Dedifferentiated amniotic fluid mesenchymal stem cell (primary cell): ENCODE measurements around the gene RDH8.
"Not testable (repeated sequence)": the region's sequence is repeated elsewhere in the genome, so short reads cannot be mapped to it uniquely, and the experiment has no call there.

ENCODE experiments used
- DNase-seq: peaks from one replicate; pipeline ENCODE4 v3.0.0-alpha.2; 2016; ENCODE audit errors: extremely low spot score

RDH8 gene

DNA sequence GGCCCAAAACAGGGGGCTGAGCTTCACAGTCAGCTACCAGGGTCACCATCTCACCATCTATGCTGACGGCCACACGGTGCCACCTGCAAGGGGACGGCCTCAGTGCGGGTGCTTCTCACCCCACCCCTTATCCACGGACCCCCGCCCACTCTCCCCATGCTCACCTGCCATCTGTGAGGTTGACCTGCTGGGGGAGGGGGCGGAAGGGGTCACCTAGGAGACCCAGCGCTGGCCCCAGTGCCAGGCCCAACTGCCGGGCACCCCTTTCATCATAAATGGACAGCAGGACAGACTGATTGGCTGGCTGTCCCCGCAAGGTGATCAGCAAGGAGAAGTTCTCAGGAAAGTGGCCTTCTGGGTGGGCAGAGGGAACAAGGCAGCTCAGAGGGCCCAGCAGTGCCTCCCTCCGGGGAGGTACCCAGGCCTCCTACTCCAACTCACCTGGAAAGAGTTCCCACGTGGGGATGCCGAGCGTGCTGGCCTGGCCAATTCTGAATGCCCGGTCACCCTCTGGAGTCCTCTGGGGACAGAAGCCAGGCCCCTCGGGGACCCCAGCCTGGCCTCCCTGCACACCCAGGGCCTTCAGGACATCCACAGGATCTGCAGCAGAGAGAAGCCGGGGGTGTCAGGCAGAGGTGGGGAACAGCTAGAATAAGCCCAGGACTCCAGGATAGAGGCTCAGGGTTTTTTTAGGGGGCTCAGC is 7.5 kb upstream of the RDH8 start:
- no peak for DNase-seq

GRCh38 chr19:10006335-10006708 is 7.0 kb upstream of the RDH8 start:
- DNase-seq: no peak

DNA sequence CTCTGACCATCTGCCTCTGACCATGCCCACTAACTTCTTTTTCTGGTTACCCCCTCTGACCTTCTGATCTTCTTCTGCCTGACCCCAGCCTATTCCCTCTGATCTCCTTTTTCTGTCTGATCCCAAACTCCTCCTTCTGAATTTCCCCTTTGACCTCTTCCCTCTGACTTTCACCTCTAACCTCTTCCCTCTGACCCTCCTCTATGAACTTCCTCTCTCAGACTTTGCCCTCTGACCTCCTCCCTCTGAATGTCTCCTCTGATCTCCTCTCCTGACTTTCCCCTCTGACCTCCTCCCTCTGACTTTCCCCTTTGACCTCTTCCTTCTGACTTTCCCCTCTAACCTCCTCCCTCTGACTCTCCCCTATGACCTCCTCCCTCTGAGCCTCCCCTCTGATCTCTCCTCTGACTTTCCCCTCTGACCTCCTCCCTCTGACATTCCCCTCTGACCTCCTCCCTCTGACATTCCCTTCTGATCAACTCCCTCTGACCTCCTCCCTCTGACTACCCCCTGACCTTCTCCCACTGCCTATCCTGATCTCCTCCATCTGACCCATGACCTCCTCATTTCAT is 6.4 kb upstream of the RDH8 start:
- no peak for DNase-seq

DNA sequence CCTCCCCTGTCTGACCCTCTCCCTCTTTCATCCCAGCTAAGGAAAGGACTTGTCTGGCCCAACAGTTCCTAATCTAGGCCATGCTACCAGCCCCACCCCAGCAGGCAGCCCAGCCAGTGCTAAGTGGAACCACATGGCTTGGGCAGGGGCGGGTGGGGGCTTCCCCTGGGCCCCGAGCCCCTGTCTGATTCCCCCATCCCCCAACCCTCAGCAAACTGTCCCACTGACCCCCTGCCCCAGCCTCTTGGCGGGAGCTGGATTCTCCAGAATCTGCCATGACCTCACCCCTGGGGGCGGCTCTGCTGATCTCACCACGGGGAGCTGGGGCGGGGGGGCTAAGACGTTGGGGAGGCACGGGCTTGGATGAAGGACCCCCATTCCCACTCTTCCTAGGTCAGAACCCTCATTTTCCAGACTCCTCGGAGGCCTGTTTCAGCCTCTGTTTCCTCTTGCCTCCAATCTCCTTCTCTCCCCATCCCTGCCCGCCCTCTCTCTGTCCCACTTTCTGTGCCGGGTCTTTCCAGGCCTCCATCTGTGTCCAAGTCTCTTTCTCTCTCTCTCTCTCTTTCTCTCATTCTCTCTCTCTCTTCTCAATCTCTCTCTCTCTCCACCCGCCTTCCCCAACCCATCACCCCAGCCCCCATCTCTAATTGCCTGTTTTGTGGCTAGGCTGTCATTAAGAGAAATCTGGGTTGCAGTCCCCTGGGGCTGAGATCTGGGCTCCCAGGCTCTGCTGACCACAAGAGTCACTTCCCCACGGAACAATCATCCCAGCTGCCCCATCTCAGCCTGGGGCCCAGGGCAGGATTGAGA is 5.7 kb upstream of the RDH8 start:
- DNase-seq: no peak

- DNase-seq: no peak
Measured at GRCh38 chr19:10008184-10008765, 5.0 kb upstream of the RDH8 start.

DNA sequence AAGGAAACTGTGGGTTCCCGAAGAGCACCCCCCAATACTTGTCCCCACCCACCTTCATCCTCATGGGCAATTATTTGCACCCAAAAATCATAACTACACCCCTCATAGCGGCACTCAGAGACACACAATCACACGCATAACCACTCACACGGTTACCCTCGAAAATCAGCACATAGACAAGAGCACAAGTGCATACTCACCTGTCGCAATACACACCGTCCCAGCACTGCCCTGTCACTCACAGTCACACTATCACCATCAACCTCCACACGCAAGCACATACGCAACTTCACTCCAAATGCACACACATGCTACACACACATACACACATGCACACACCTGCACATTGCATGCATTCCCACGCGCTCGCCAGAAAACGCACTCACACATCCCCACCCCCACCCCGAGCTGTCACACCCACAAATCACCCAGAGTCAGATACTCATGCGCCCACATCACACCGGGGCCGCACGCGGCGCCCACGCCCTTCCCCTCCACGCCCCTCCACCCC is 3.5 kb upstream of the RDH8 start:
- no peak for DNase-seq

GRCh38 chr19:10010247-10010691 is 3.0 kb upstream of the RDH8 start, which contains the start of gene COL5A3:
TSS of gene COL5A3 (minus strand) at chr19:10010504. CDS start at chr19:10010385, 119 bp downstream.
- no peak for DNase-seq

DNA sequence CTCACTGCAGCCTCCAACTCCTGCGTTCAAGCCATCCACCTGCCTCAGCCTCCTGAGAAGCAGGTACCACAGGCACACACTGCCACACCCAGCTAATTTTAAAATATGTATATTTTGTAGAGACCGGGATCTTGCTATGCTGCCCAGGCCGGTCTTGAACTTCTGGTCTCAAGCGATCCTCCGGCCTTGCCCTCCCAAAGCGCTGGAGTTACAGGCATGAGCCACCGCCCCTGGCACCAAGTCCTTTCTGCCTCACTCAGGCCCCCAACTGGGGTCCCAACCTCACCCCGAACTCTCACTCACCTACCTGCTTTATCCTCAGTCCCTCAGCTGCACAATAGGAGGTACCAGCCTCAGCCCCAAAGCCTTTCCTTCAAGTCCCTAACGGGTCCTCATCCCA is 2.3 kb upstream of the RDH8 start:
- no peak for DNase-seq

DNA sequence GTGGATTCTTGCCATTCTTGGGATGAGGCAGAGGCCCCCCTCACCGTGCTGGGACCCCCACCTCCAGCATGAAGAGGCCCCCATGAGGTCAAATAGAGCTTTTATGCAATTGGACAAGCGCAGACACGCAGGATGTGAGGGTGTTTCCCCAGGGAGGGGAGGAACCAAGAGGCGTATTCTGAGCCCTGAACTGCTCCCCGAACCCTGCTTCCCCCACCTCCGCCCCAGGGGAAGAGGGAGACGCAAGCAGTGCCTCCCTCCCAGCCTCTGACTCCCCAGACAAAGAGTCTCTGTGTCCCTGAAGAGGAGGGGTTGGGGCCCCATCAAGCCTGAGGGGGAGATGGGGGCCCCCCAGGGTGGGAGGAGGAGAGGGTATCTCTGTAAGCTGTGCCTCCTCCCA is 1.3 kb upstream of the RDH8 start:
- no peak for DNase-seq

- no peak for DNase-seq
Measured at GRCh38 chr19:10013834-10014618, 743 bp downstream of the RDH8 start.

- DNase-seq: no peak
Measured at GRCh38 chr19:10018263-10018662, 5.0 kb downstream of the RDH8 start.

DNA sequence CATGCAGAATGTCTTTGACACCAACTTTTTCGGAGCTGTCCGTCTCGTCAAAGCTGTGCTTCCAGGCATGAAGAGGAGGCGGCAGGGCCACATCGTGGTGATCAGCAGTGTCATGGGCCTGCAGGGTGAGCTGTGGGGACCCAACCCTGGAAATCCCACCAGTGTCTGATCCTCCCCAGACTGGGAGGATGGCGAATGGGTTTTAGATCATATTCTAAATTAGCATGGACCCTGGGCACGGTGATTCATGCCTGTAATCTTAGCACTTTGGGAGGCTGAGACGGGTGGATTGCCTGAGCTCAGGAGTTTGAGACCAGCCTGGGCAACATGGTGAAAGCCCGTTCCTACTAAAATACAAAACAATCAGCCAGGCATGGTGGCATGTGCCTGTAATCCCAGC is 5.5 kb downstream of the RDH8 start:
- DNase-seq: no peak

DNA sequence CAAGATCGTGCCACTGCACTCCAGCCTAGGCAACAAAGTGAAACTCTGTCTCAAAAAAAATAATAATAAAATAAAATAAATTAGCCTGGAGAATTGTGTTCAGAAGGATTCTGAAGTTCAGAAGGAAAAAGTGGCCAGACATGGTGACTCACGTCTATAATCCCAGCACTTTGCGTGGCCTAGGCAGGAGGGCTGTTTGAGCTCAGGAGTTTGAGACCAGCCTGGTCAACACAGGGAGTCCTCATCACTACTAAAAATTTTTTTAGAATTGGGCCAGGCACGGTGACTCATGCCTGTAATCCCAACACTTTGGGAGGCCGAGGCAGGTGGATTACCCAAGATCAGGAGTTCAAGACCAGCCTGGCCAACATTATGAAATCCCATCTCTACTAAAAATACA is 6.0 kb downstream of the RDH8 start:
- no peak for DNase-seq

DNA sequence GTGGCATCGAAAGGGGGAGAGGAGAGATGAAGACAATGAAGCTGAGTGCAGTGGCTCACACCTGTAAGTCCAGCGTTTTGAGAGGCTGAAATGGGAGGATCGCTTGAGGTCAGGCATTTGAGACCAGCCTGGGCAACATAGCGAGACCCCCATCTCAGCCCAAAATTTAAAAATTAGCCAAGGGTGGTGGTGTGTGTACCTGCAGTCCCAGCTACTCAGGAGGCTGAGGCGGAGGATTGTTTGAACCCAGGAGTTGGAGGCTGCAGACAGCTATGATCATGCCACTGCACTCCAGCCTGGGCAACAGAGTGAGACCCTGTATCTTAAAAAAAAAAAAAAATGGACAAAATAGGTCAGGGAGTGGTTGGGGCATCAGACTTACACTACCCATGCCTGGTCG is 7.6 kb downstream of the RDH8 start:
- no peak for DNase-seq

GRCh38 chr19:10021446-10021845 is 8.2 kb downstream of the RDH8 start:
- no peak for DNase-seq

DNA sequence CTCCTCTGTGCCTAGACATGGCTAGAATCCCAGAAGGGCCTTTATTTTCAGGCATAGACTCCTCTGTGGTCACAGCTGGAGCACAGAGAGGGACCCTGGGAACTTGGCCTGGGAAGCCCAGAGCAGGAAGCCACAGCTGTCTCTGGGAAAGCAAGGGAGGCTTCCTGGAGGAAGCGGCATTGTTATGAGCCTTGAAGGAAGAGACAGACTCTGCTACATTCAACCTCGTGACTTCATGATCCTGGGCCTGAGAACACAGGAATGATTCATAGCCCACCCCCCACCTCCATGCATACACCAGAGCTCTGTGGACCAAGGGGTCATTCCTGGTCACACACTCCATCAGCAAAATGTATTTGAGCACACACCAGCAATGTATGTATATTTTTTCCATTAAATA is 8.6 kb downstream of the RDH8 start:
- DNase-seq: no peak

- not testable (repeated sequence) for DNase-seq
Measured at GRCh38 chr19:10023096-10023495, 9.8 kb downstream of the RDH8 start.

DNA sequence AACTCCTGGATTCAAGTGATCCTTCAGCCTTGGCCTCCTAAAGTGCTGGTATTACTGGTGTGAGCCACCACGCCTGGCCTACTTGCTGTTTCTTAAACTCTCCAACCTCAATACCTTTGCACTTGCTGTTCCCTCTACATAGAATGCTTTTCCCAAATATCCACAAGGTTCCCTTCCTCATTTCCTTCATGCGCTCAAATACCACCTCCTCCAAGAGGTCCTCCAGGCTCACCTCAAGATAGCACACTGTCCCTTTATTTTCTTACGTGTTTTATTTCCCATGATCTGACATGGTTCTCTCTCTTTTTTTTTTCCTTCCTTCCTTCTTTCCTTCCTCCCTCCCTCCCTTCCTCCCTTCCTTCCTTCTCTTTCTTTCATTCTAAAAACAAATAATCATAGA is 13.5 kb downstream of the RDH8 start:
- DNase-seq: no peak

DNA sequence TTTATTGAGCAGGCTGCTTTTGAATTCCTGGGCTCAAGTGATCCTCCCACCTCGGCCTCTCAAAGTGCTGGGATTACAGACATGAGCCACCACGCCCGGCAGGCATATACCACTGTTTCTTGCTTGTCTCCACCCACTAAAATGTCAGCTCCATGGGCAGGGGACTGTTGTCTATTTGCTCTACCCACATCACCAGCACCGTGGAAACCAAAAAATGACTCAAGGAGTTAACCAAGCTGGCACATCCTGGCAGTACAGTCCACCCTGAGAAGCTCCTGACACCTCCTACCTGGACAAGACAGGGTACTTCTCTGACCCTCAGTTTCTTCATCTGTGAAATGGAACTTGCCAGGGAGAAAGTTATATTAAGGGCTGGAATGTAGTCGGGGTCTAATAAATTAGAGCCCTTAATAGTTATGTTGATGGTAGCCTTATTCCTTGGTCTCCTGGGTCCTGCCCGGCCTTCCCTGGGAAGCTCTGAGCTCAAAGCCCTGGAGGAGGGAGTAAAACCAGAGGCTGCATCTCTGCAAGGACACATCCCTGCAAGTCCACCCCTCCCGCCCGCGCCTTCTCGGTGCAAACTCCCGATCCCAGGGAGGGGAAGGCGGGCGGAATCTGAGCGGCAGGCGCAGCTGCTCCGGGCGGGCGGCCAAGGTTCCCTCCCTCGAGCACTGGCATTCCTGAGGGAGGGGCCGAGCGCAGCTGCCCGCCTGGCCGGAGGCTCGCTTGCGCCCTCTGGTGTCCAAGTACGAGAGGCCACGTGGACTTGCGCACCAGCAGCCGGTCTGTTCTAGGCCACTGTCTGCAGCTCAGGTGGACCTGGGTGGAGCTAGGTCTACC is 14.1 kb downstream of the RDH8 start:
- peak; percentile 89 for DNase-seq

DNA sequence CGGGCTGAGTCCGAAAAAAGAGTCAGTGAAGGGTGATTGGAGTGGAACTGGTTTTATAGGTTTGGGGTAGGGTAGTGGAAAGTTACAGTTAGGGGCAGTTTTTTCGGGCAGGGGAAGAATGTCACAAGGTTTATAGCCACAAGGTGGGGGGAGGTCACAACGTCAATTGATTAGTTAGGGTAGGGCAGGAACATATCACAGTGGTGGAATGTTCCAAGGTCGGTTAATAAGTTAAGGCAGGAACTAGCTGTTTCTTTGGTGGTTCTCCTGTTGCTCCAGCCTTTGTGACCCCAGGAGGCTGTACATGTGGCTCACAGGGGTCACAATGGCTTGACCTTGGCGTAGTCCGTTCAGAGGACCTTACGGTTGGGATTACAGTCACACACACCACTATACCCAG is 20.3 kb downstream of the RDH8 start:
- DNase-seq: no peak
